HepG2 (cell line): Measurements from ENCODE around the gene CD300LF. TPM values are rescaled to one million over a fixed set of nuclear protein-coding genes. Genes with fewer than 3 reads are reported as not detected.

ENCODE experiments used
- CREM ChIP-seq, 2 experiments: sonication (generic) in 1 of 2; formaldehyde crosslinking in 1 of 2; IDR thresholded peaks; 2 replicates each; pipeline versions ENCODE4 v1.4.0 to v1.6.1; 2016 to 2020; ENCODE audit warnings: antibody characterized with exemption in 1 of 2, mild to moderate bottlenecking in 1 of 2, missing genetic modification reagents in 1 of 2
- KDM6A ChIP-seq: IDR thresholded peaks from 2 replicates; pipeline ENCODE4 v1.6.1; 2016; ENCODE audit warnings: low read depth
- KLF11 ChIP-seq: IDR thresholded peaks from 2 replicates; pipeline ENCODE4 v1.6.1; 2016; ENCODE audit warnings: missing compliant biosample characterization
- MEIS2 ChIP-seq: sonication (generic); formaldehyde crosslinking; IDR thresholded peaks from 2 replicates; pipeline ENCODE4 v1.9.0; 2021; ENCODE audit warnings: mild to moderate bottlenecking, missing genetic modification reagents
- NFE2L1 ChIP-seq: sonication (generic); formaldehyde crosslinking; IDR thresholded peaks from 2 replicates; pipeline ENCODE4 v1.4.0; 2020; ENCODE audit warnings: missing genetic modification reagents, mild to moderate bottlenecking, borderline replicate concordance
- NFYB ChIP-seq: sonication (generic); formaldehyde crosslinking; IDR thresholded peaks from 2 replicates; pipeline ENCODE4 v1.4.0; 2020; ENCODE audit warnings: missing genetic modification reagents
- RAD51 ChIP-seq: fragments of 450-650 bp; IDR thresholded peaks from 2 replicates; pipeline ENCODE4 v1.6.1; 2016; ENCODE audit warnings: borderline replicate concordance
- RORA ChIP-seq: sonication (generic); formaldehyde crosslinking; IDR thresholded peaks from 2 replicates; pipeline ENCODE4 v1.5.0; 2020; ENCODE audit warnings: mild to moderate bottlenecking, missing genetic modification reagents, moderate library complexity
- THYN1 ChIP-seq: sonication (generic); formaldehyde crosslinking; IDR thresholded peaks from 2 replicates; pipeline ENCODE4 v1.8.1; 2023; ENCODE audit warnings: low read depth, mild to moderate bottlenecking, moderate library complexity, missing genetic modification reagents, borderline replicate concordance
- ZNF138 ChIP-seq: sonication (generic); formaldehyde crosslinking; IDR thresholded peaks from 2 replicates; pipeline ENCODE4 v1.5.0; 2020; ENCODE audit warnings: mild to moderate bottlenecking, low read depth, missing genetic modification reagents
- ZNF317 ChIP-seq: sonication (generic); formaldehyde crosslinking; IDR thresholded peaks from 2 replicates; pipeline ENCODE4 v1.5.0; 2020; ENCODE audit warnings: mild to moderate bottlenecking, missing genetic modification reagents
- ZNF839 ChIP-seq: sonication (generic); formaldehyde crosslinking; IDR thresholded peaks from 2 replicates; pipeline ENCODE4 v1.4.0; 2020; ENCODE audit warnings: missing genetic modification reagents, mild to moderate bottlenecking, borderline replicate concordance
- polyA plus RNA-seq, 8 experiments: library from polyadenylated mRNA; depleted of rRNA in 3 of 8; stranded (reverse) in 7 of 8; unstranded in 1 of 8; fragments of >200 nt; fragmentation: Illumina TruSeq in 4 of 8; extraction: Trizol in 4 of 8; gene quantifications; 2 replicates each; pipeline versions ENCODE4 v1.2.1 to v1.2.3, GENCODE V29; 2011 to 2016; ENCODE audit warnings: low read depth in 4 of 8, missing spikeins in 1 of 8, mixed read lengths in 1 of 8; ENCODE audit not compliant: insufficient read depth in 1 of 8
- total RNA-seq, 5 experiments: library from RNA; depleted of rRNA; stranded (reverse); fragments of >200 nt; fragmentation: Illumina TruSeq; extraction: Trizol; gene quantifications; 2 replicates each; pipeline ENCODE4 v1.2.3, GENCODE V29; 2016; ENCODE audit warnings: low read depth in 1 of 5
- TF ChIP-seq, protein P1 (sequence below): sonication (generic); formaldehyde crosslinking; IDR thresholded peaks from 2 replicates; pipeline ENCODE4 v1.4.0; 2020; ENCODE audit warnings: missing genetic modification reagents
- TF ChIP-seq, protein P2 (sequence below): sonication (generic); formaldehyde crosslinking; conservative IDR thresholded peaks from 2 replicates; pipeline ENCODE4 v1.8.0; 2022; ENCODE audit warnings: mild to moderate bottlenecking, moderate library complexity, missing genetic modification reagents
- TF ChIP-seq, protein P3 (sequence below): sonication (generic); formaldehyde crosslinking; IDR thresholded peaks from 2 replicates; pipeline ENCODE4 v1.9.0; 2021; ENCODE audit warnings: missing genetic modification reagents, mild to moderate bottlenecking, borderline replicate concordance
- TF ChIP-seq, protein P4 (sequence below): sonication (generic); formaldehyde crosslinking; IDR thresholded peaks from 2 replicates; pipeline ENCODE4 v1.4.0; 2020; ENCODE audit warnings: missing genetic modification reagents, borderline replicate concordance
- TF ChIP-seq, protein P5 (sequence below): fragments of 450-650 bp; IDR thresholded peaks from 2 replicates; pipeline ENCODE4 v1.6.1; 2017

The CD300LF gene
- total and polyA plus RNA-seq, 2 of the 13 experiments (the other 11 are each of a cell fraction or from before 2014, with no cell fraction given), result not detected

DNA sequence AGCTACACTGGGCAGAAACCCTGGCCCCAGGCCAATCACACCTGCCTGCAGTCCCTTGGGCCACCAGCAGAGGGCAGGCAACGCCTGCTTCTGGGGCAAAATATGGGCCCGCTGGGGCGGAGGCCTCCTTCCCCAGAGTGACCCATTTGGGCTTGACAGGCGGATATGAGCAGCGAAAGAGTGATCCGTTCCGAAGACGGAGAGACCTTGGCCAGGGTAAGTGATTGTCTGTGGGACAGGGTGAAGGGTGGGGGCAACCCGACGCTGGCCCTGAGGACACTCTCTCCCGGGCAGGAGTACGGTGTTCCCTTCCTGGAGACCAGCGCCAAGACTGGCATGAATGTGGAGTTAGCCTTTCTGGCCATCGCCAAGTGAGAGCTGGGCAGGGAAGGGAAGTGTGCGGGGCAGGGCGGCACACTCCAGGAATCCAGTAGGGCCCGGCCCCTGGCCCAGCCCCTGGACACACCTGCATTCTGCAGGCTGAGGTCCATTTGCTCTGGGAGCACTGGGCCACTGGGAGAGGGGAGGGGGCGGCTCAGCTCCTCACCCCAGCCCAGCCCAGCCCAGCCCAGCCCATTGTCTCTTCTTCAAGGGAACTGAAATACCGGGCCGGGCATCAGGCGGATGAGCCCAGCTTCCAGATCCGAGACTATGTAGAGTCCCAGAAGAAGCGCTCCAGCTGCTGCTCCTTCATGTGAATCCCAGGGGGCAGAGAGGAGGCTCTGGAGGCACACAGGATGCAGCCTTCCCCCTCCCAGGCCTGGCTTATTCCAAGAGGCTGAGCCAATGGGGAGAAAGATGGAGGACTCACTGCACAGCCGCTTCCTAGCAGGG, 32.2 kb upstream of the CD300LF start (continued):
- TF ChIP-seq, protein P1, sequence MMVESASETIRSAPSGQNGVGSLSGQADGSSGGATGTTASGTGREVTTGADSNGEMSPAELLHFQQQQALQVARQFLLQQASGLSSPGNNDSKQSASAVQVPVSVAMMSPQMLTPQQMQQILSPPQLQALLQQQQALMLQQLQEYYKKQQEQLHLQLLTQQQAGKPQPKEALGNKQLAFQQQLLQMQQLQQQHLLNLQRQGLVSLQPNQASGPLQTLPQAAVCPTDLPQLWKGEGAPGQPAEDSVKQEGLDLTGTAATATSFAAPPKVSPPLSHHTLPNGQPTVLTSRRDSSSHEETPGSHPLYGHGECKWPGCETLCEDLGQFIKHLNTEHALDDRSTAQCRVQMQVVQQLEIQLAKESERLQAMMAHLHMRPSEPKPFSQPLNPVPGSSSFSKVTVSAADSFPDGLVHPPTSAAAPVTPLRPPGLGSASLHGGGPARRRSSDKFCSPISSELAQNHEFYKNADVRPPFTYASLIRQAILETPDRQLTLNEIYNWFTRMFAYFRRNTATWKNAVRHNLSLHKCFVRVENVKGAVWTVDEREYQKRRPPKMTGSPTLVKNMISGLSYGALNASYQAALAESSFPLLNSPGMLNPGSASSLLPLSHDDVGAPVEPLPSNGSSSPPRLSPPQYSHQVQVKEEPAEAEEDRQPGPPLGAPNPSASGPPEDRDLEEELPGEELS (CRISPR knock-in tag), result 0 out of 2 replicates have a peak, but pooled peaks have one; percentile 35
- peak; percentile 80; the same call in 1 of the 2 replicates for TF ChIP-seq ZNF839 (CRISPR knock-in tag)
- TF ChIP-seq NFYB (CRISPR knock-in tag), result peak; percentile 33; the same call in 1 of the 2 replicates
- TF ChIP-seq, protein P2, sequence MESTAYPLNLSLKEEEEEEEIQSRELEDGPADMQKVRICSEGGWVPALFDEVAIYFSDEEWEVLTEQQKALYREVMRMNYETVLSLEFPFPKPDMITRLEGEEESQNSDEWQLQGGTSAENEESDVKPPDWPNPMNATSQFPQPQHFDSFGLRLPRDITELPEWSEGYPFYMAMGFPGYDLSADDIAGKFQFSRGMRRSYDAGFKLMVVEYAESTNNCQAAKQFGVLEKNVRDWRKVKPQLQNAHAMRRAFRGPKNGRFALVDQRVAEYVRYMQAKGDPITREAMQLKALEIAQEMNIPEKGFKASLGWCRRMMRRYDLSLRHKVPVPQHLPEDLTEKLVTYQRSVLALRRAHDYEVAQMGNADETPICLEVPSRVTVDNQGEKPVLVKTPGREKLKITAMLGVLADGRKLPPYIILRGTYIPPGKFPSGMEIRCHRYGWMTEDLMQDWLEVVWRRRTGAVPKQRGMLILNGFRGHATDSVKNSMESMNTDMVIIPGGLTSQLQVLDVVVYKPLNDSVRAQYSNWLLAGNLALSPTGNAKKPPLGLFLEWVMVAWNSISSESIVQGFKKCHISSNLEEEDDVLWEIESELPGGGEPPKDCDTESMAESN, result peak; percentile 75; the same call in 1 of the 2 replicates
- TF ChIP-seq MEIS2, result peak; percentile 59; the same call in 1 of the 2 replicates
- TF ChIP-seq ZNF317 (CRISPR knock-in tag), result 0 out of 2 replicates have a peak, but pooled peaks have one; percentile 10
- TF ChIP-seq NFE2L1 (CRISPR knock-in tag), result no peak
- TF ChIP-seq KDM6A (CRISPR knock-in tag), result no peak
- TF ChIP-seq, protein P3, sequence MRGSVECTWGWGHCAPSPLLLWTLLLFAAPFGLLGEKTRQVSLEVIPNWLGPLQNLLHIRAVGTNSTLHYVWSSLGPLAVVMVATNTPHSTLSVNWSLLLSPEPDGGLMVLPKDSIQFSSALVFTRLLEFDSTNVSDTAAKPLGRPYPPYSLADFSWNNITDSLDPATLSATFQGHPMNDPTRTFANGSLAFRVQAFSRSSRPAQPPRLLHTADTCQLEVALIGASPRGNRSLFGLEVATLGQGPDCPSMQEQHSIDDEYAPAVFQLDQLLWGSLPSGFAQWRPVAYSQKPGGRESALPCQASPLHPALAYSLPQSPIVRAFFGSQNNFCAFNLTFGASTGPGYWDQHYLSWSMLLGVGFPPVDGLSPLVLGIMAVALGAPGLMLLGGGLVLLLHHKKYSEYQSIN (CRISPR knock-in tag), result no peak
- TF ChIP-seq, protein P4, sequence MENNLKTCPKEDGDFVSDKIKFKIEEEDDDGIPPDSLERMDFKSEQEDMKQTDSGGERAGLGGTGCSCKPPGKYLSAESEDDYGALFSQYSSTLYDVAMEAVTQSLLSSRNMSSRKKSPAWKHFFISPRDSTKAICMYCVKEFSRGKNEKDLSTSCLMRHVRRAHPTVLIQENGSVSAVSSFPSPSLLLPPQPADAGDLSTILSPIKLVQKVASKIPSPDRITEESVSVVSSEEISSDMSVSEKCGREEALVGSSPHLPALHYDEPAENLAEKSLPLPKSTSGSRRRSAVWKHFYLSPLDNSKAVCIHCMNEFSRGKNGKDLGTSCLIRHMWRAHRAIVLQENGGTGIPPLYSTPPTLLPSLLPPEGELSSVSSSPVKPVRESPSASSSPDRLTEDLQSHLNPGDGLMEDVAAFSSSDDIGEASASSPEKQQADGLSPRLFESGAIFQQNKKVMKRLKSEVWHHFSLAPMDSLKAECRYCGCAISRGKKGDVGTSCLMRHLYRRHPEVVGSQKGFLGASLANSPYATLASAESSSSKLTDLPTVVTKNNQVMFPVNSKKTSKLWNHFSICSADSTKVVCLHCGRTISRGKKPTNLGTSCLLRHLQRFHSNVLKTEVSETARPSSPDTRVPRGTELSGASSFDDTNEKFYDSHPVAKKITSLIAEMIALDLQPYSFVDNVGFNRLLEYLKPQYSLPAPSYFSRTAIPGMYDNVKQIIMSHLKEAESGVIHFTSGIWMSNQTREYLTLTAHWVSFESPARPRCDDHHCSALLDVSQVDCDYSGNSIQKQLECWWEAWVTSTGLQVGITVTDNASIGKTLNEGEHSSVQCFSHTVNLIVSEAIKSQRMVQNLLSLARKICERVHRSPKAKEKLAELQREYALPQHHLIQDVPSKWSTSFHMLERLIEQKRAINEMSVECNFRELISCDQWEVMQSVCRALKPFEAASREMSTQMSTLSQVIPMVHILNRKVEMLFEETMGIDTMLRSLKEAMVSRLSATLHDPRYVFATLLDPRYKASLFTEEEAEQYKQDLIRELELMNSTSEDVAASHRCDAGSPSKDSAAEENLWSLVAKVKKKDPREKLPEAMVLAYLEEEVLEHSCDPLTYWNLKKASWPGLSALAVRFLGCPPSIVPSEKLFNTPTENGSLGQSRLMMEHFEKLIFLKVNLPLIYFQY (CRISPR knock-in tag), result peak; percentile 100
- TF ChIP-seq RORA, result no peak
- no peak for TF ChIP-seq KLF11
- TF ChIP-seq THYN1 (CRISPR knock-in tag), result no peak
- TF ChIP-seq RAD51, result no peak
- TF ChIP-seq ZNF138, result no peak
- TF ChIP-seq, protein P5, sequence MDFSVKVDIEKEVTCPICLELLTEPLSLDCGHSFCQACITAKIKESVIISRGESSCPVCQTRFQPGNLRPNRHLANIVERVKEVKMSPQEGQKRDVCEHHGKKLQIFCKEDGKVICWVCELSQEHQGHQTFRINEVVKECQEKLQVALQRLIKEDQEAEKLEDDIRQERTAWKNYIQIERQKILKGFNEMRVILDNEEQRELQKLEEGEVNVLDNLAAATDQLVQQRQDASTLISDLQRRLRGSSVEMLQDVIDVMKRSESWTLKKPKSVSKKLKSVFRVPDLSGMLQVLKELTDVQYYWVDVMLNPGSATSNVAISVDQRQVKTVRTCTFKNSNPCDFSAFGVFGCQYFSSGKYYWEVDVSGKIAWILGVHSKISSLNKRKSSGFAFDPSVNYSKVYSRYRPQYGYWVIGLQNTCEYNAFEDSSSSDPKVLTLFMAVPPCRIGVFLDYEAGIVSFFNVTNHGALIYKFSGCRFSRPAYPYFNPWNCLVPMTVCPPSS, result no peak
- TF ChIP-seq CREM (IDR thresholded peaks at IDR 0.05), result no peak
- TF ChIP-seq CREM (CRISPR knock-in tag; IDR thresholded peaks at IDR 0.05), result no peak
